HL-60 (cell line): ENCODE data around the gene NUDT14.

Experiments
- DNase-seq, 2 experiments: peaks; one replicate each; pipeline ENCODE4 v3.0.0-alpha.2; 2010 to 2020; ENCODE audit warnings: low read depth in 1 of 2, low spot score in 1 of 2
- H3K27ac ChIP-seq: fragments of 250-450 bp; sonication (Bioruptor Pico); replicated peaks from 2 replicates; pipeline ENCODE4 v1.5.1; 2020; ENCODE audit warnings: mild to moderate bottlenecking, moderate library complexity
- H3K27me3 ChIP-seq: fragments of 250-450 bp; sonication (Bioruptor Pico); 2 replicates; pipeline ENCODE4 v1.5.1; 2021; ENCODE audit warnings: mild to moderate bottlenecking, moderate library complexity; ENCODE audit not compliant: insufficient read depth, poor library complexity, severe bottlenecking
- H3K4me3 ChIP-seq: replicated peaks from 2 replicates; pipeline ENCODE4 v1.5.1; 2011; ENCODE audit warnings: mild to moderate bottlenecking, control low read depth, low read length; ENCODE audit not compliant: insufficient read depth
- GABPA ChIP-seq: IDR thresholded peaks from 2 replicates; pipeline ENCODE4 v1.6.1; 2012; ENCODE audit warnings: low read depth
- POLR2AphosphoS5 ChIP-seq: IDR thresholded peaks from 2 replicates; pipeline ENCODE4 v1.6.1; 2012; ENCODE audit warnings: low read depth
- SPI1 ChIP-seq: IDR thresholded peaks from 2 replicates; pipeline ENCODE4 v1.6.1; 2012; ENCODE audit warnings: low read depth, mild to moderate bottlenecking, borderline replicate concordance
- TF ChIP-seq, protein P1 (sequence below): IDR thresholded peaks from one replicate; pipeline ENCODE4 v1.5.1; 2011; ENCODE audit warnings: low read length, control low read depth, inconsistent platforms; ENCODE audit not compliant: insufficient read depth
- TF ChIP-seq, protein P2 (sequence below): IDR thresholded peaks from 2 replicates; pipeline ENCODE4 v1.6.1; 2012; ENCODE audit warnings: low read depth; ENCODE audit not compliant: insufficient replicate concordance

The NUDT14 gene

DNA sequence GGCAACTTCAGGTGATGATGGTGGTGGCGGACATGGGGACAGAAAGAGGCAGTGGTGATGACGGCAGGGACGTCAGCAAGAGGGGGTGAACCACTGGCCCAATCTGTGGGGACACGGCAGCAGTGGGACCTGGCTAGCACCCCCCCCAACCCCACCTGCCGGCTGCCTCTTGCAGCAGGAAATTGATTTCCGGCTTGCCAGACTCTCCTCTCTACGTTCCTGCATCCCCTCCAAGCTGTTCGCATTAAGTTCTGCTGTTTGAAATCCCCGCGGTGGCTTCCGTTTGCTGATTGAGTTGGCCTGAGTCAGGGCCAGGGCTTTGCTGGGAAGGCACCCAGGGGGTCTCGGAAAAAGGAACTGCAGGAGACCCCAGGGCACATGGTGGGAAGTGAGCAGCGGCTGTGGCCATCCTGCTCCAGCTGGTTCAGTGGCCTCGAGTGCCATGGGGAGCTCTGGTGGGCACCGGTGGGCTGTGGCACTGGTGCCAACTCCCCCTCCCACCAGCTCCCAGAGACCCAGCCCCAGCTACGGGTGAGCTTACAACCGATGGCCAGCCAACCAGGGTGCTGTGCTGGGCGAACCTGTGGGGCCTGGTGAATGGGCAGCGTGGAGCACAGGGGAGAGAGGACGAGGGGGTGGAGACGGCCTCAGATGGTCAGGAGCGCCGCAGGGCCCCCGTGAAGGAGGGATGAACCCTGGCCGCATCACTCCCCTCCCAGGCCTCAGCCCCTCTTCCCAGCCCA is 14.6 kb upstream of the NUDT14 start:
- no peak overlapping the region for H3K27ac ChIP-seq
- H3K27me3 ChIP-seq: peaks cover 51% of the 10 kb centered on the region
- no peak overlapping the region for H3K4me3 ChIP-seq
- DNase-seq: no peak
- TF ChIP-seq SPI1: no peak
- TF ChIP-seq GABPA: no peak
- TF ChIP-seq POLR2AphosphoS5: no peak
- TF ChIP-seq, protein P1, sequence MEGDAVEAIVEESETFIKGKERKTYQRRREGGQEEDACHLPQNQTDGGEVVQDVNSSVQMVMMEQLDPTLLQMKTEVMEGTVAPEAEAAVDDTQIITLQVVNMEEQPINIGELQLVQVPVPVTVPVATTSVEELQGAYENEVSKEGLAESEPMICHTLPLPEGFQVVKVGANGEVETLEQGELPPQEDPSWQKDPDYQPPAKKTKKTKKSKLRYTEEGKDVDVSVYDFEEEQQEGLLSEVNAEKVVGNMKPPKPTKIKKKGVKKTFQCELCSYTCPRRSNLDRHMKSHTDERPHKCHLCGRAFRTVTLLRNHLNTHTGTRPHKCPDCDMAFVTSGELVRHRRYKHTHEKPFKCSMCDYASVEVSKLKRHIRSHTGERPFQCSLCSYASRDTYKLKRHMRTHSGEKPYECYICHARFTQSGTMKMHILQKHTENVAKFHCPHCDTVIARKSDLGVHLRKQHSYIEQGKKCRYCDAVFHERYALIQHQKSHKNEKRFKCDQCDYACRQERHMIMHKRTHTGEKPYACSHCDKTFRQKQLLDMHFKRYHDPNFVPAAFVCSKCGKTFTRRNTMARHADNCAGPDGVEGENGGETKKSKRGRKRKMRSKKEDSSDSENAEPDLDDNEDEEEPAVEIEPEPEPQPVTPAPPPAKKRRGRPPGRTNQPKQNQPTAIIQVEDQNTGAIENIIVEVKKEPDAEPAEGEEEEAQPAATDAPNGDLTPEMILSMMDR: no peak
- TF ChIP-seq, protein P2, sequence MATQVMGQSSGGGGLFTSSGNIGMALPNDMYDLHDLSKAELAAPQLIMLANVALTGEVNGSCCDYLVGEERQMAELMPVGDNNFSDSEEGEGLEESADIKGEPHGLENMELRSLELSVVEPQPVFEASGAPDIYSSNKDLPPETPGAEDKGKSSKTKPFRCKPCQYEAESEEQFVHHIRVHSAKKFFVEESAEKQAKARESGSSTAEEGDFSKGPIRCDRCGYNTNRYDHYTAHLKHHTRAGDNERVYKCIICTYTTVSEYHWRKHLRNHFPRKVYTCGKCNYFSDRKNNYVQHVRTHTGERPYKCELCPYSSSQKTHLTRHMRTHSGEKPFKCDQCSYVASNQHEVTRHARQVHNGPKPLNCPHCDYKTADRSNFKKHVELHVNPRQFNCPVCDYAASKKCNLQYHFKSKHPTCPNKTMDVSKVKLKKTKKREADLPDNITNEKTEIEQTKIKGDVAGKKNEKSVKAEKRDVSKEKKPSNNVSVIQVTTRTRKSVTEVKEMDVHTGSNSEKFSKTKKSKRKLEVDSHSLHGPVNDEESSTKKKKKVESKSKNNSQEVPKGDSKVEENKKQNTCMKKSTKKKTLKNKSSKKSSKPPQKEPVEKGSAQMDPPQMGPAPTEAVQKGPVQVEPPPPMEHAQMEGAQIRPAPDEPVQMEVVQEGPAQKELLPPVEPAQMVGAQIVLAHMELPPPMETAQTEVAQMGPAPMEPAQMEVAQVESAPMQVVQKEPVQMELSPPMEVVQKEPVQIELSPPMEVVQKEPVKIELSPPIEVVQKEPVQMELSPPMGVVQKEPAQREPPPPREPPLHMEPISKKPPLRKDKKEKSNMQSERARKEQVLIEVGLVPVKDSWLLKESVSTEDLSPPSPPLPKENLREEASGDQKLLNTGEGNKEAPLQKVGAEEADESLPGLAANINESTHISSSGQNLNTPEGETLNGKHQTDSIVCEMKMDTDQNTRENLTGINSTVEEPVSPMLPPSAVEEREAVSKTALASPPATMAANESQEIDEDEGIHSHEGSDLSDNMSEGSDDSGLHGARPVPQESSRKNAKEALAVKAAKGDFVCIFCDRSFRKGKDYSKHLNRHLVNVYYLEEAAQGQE: no peak

DNA sequence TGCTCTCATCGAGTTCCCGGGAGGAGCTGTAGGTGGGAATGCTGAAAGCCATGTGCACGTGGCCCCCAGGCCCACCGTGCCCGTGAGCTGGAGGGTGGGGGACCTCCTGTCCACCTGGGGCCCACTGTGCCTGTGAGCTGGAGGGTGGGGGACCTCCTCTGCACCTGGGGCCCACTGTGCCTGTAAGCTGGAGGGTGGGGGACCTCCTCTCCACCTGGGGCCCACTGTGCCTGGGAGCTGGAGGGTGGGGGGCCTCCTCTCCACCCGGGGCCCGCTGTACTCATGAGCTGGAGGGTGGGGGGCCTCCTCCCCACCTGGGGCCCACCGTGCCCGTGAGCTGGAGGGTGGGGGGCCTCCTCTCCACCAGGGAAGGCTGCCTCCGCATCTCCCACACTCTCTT is 13.9 kb upstream of the NUDT14 start:
- Histone ChIP-seq H3K27ac (no peak overlapping the region), H3K4me3 (no peak overlapping the region), H3K27me3 (peaks cover 51% of the 10 kb centered on the region)
- TF ChIP-seq, protein P1: no peak
- DNase-seq: no peak

DNA sequence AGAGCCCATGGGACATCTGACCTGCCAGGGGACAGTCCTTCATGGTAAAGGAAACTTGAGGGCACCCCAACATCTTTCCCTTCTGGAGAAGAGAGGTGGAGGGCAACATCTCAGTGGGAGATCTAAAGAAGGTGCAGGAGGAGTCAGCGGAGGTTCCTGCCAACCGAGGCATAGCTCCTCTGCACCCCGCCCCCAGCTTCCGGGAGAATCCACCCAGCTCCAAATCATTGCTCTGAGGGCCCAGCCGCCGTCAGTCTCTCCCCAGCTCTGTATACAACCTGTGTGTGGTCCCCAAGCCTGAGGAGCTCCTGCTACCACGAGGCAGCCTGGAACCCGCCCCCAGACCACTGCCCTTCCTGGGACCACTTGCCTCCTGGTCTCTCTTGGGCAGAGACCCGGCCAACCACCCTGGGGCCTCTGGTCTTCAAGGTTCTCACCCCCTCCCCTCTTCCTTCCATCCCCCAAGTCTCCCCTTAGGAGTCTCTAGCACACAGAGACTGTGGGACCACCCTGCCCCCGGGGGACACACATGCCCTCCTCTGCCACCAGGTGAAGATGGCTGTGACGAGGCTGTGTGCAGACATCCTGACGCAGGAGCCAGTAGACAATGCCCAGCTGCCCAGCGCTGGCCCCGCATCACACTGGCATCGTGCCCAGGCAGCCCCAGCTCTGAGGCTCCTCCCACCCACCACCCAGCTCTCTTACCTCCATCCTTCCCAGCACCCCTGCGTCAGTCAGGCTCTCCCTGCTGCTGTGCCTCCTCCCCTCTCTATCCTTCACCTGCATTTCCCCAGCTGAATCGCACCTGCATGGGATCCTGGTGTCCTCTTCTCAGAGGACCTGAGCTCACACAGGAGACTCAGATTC is 13.0 kb upstream of the NUDT14 start:
- TF ChIP-seq SPI1: no peak
- no peak for TF ChIP-seq GABPA
- TF ChIP-seq, protein P1: no peak
- no peak for TF ChIP-seq POLR2AphosphoS5
- TF ChIP-seq, protein P2: no peak
- DNase-seq: no peak
- Histone ChIP-seq H3K27ac (no peak overlapping the region), H3K4me3 (no peak overlapping the region), H3K27me3 (peaks cover 49% of the 10 kb centered on the region)
